ENCODE measurements around the gene IL4R. TPM values are rescaled to one million over a fixed set of nuclear protein-coding genes. Genes with fewer than 3 reads are reported as not detected.

Gene IL4R
- total RNA-seq, 1 experiment from 2014 or later, result 29.6 TPM

GRCh38 chr16:27320261-27321012 is 6.7 kb downstream of the IL4R start:
- RAD21 ChIA-PET (ENCODE audit: low non-redundant PET in 1 of 2, low total read pairs in 2 of 2, uncharacterized antibody in 2 of 2, unreplicated experiment in 2 of 2), result no interaction called here
- H3K79me2 ChIP-seq (ENCODE audit: insufficient read depth, low read length), result peaks cover 83% of the 10 kb centered on the region
- no peaks in the 10 kb centered on the region for H3K9me3 ChIP-seq (ENCODE audit: control insufficient read depth in 1 of 2, insufficient read depth in 1 of 2, low read depth in 1 of 2, low read length in 2 of 2)
- H2AFZ ChIP-seq (ENCODE audit: low read depth, low read length, poor library complexity, severe bottlenecking), result no peak overlapping the region
- H3K4me1 ChIP-seq (ENCODE audit: control insufficient read depth in 1 of 2, insufficient read depth in 2 of 2, low read length in 2 of 2), result peaks cover under 1 to 59% of the 10 kb centered on the region in 2 experiments; a peak in 3 of 4 replicates
- H4K20me1 ChIP-seq (ENCODE audit: insufficient read depth), result no peaks in the 10 kb centered on the region
- no peak overlapping the region for H3K4me3 ChIP-seq (replicated peaks in 1 of 2; ENCODE audit: low read depth in 1 of 2, low read length in 2 of 2)
- H3K27me3 ChIP-seq (ENCODE audit: insufficient read depth, low read length), result no peaks in the 10 kb centered on the region
- BruUV-seq (replicated peaks), result no TSS peak
- no peaks in the 10 kb centered on the region for H3K36me3 ChIP-seq (ENCODE audit: control insufficient read depth in 1 of 2, insufficient read depth in 2 of 2, low read length in 2 of 2)
- no peak overlapping the region for H3K27ac ChIP-seq (ENCODE audit: low read depth, low read length)
- ATAC-seq (no peak), DNase-seq (ENCODE audit: low read depth, low spot score) (no peak)
- no peak overlapping the region for H3K9ac ChIP-seq (ENCODE audit: low read length)
- POLR2A ChIA-PET, result interaction anchor here (0.6 to 0.7 kb wide), 2 partner anchors 39 to 322 kb away, joined by 3 read pairs; no protein-coding TSS in a partner anchor
- TF ChIP-seq YY1 (IDR thresholded peaks at IDR 0.05; ENCODE audit: extremely low read depth, insufficient replicate concordance, low read depth, low read length) (no peak), POLR2AphosphoS5 (IDR thresholded peaks at IDR 0.05; ENCODE audit: low read depth, low read length) (no peak), SP1 (IDR thresholded peaks at IDR 0.05; ENCODE audit: low read depth) (no peak)
- H3K4me2 ChIP-seq (ENCODE audit: low read length), result no peak overlapping the region
- intact Hi-C loops (cut with micrococcal nuclease), result no loop called here
- CTCF ChIA-PET, result interaction anchor here (0.7 to 1.3 kb wide), 3 partner anchors 47 to 1134 kb away, joined by 3 read pairs; no protein-coding TSS in a partner anchor
- H3K9me2 ChIP-seq (ENCODE audit: insufficient read depth), result no peaks in the 10 kb centered on the region

DNA sequence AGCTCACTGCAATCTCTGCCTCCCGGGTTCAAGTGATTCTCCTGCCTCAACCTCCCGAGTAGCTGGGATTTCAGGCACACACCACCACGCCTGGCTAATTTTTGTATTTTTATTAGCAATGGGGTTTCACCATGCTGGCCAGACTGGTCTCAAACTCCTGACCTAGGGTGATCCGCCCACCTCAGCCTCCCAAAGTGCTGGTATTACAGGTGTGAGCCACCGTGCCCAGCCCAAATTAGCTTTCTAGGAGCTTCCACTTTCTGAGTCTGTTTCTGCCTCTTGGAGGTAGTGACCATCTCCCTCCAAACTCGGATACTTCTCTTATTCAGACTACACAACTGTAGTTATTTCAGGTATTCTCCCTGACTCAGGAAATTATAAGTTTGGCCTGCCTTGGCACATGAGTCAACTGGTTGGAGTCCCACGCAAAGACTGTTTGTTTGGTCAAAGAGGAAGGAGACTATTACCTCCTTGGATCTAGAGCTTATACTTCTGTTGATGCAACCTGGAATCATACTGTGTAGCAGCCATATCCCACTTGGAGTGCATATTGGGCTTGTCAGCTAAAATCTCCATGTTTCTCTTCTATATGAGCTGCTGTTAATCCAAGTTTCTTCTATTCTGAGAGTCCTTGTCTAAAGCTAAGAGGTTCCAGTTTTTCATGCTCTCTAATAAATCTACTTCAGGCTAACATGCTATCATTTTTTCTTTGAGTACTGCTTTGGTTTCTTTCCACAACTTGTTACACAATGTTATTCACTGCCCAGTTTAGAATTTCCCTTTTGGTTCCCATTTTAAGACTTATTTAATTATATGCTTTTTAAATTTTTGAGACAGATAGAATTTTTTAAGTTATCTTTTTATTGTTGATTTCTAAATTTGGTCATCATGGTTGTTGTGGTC is 7.5 kb downstream of the IL4R start:
- Histone ChIP-seq H4K20me1 (ENCODE audit: insufficient read depth) (no peaks in the 10 kb centered on the region), H3K9me2 (ENCODE audit: insufficient read depth) (no peaks in the 10 kb centered on the region), H3K4me1 (ENCODE audit: control insufficient read depth in 1 of 2, insufficient read depth in 2 of 2, low read length in 2 of 2) (peaks cover 0 to 58% of the 10 kb centered on the region in 2 experiments; a peak in 2 of 4 replicates), H3K36me3 (ENCODE audit: control insufficient read depth in 1 of 2, insufficient read depth in 2 of 2, low read length in 2 of 2) (no peaks in the 10 kb centered on the region), H3K9ac (ENCODE audit: low read length) (no peak overlapping the region), H3K27me3 (ENCODE audit: insufficient read depth, low read length) (no peaks in the 10 kb centered on the region), H3K4me3 (replicated peaks in 1 of 2; ENCODE audit: low read depth in 1 of 2, low read length in 2 of 2) (no peak overlapping the region), H2AFZ (ENCODE audit: low read depth, low read length, poor library complexity, severe bottlenecking) (no peak overlapping the region), H3K79me2 (ENCODE audit: insufficient read depth, low read length) (peaks cover 82% of the 10 kb centered on the region), H3K27ac (ENCODE audit: low read depth, low read length) (no peak overlapping the region), H3K4me2 (ENCODE audit: low read length) (no peak overlapping the region), H3K9me3 (ENCODE audit: control insufficient read depth in 1 of 2, insufficient read depth in 1 of 2, low read depth in 1 of 2, low read length in 2 of 2) (no peaks in the 10 kb centered on the region)
- no peak for DNase-seq (ENCODE audit: low read depth, low spot score)
- ATAC-seq, result no peak
- CTCF ChIA-PET, result interaction anchor here (0.7 to 1.3 kb wide), 3 partner anchors 46 to 1135 kb away, joined by 3 read pairs; no protein-coding TSS in a partner anchor
- intact Hi-C loops (cut with micrococcal nuclease), result no loop called here
- POLR2A ChIA-PET, result interaction anchor here (0.7 kb wide), 1 partner anchor 323 kb away, joined by 3 read pairs; no protein-coding TSS in a partner anchor
- RAD21 ChIA-PET (ENCODE audit: low non-redundant PET in 1 of 2, low total read pairs in 2 of 2, uncharacterized antibody in 2 of 2, unreplicated experiment in 2 of 2), result no interaction called here
- TF ChIP-seq SRF (IDR thresholded peaks at IDR 0.05; ENCODE audit: low read depth), result no peak
- TF ChIP-seq ZBTB33 (IDR thresholded peaks at IDR 0.05; ENCODE audit: extremely low read depth, insufficient replicate concordance, low read length), result no peak
- TF ChIP-seq EGR1 (IDR thresholded peaks at IDR 0.05; ENCODE audit: low read depth), result no peak
- no TSS peak for BruUV-seq (replicated peaks)
